Cerebellar nuclear complex (tissue), 1 donor: ENCODE measurements around the gene VAC14.
"Not testable (repeated sequence)": the region's sequence is repeated elsewhere in the genome, so short reads cannot be mapped to it uniquely, and the experiment has no call there.

Experiments
- DNase-seq, 2 experiments: peaks; one replicate each; lab custom pipeline; 2025; lab: John Stamatoyannopoulos, UW

Gene VAC14

GRCh38 chr16:70800781-70801480, at the start of gene VAC14:
Gene VAC14 (minus strand): TSS chr16:70801158. CDS start chr16:70800900, 258 bp downstream.
- DNase-seq, result peak; percentile 31 to 83

GRCh38 chr16:70823498-70824118, 22.6 kb upstream of the VAC14 start:
- not testable (repeated sequence) for DNase-seq

- DNase-seq, result not testable (repeated sequence)
These were observed 21.8 kb upstream of the VAC14 start for GRCh38 chr16:70822734-70823133.

GRCh38 chr16:70818088-70818487, 17.1 kb upstream of the VAC14 start:
- DNase-seq, result not testable (repeated sequence)

- no peak for DNase-seq
These were observed 8.6 kb upstream of the VAC14 start for GRCh38 chr16:70809392-70810060.

- no peak for DNase-seq
These were observed 7.4 kb upstream of the VAC14 start for GRCh38 chr16:70808371-70808770.

GRCh38 chr16:70805787-70806186, 4.8 kb upstream of the VAC14 start:
- DNase-seq, result no peak

GRCh38 chr16:70805380-70805779, 4.4 kb upstream of the VAC14 start:
- DNase-seq, result no peak

- no peak for DNase-seq
These were observed 3.8 kb upstream of the VAC14 start for GRCh38 chr16:70804734-70805169.

- no peak for DNase-seq
These were observed 3.3 kb upstream of the VAC14 start for GRCh38 chr16:70804153-70804733.

- DNase-seq, result no peak
These were observed 2.4 kb upstream of the VAC14 start for GRCh38 chr16:70803319-70803718.

GRCh38 chr16:70801611-70802010, 653 bp upstream of the VAC14 start:
- no peak for DNase-seq

- DNase-seq, result no peak
These were observed 647 bp downstream of the VAC14 start for GRCh38 chr16:70800311-70800710.

GRCh38 chr16:70796301-70796700, 4.7 kb downstream of the VAC14 start:
- DNase-seq, result no peak

GRCh38 chr16:70795296-70795912, 5.6 kb downstream of the VAC14 start:
- DNase-seq, result no peak

- DNase-seq, result no peak
These were observed 7.0 kb downstream of the VAC14 start for GRCh38 chr16:70793851-70794502.

GRCh38 chr16:70790815-70791214, 10.1 kb downstream of the VAC14 start:
- no peak for DNase-seq

GRCh38 chr16:70789595-70790447, 11.1 kb downstream of the VAC14 start:
- DNase-seq, result no peak

GRCh38 chr16:70788668-70789594, 12.0 kb downstream of the VAC14 start:
- DNase-seq, result no peak
